ENCODE measurements around the gene PFN3.

Gene PFN3

GRCh38 chr5:177437623-177438022 is 37.2 kb upstream of the PFN3 start:
- DNase-seq (ENCODE audit: low read depth): no peak

GRCh38 chr5:177435847-177436536 is 35.5 kb upstream of the PFN3 start:
- no peak for DNase-seq (ENCODE audit: low read depth)

GRCh38 chr5:177434942-177435738 is 34.7 kb upstream of the PFN3 start:
- DNase-seq (ENCODE audit: low read depth): no peak

GRCh38 chr5:177434437-177434836 is 34.0 kb upstream of the PFN3 start:
- no peak for DNase-seq (ENCODE audit: low read depth)

- no peak for DNase-seq (ENCODE audit: low read depth)
These were observed 33.3 kb upstream of the PFN3 start for GRCh38 chr5:177433658-177434217.

GRCh38 chr5:177432839-177433657 is 32.6 kb upstream of the PFN3 start:
- DNase-seq (ENCODE audit: low read depth): no peak

- no peak for DNase-seq (ENCODE audit: low read depth)
These were observed 31.8 kb upstream of the PFN3 start for GRCh38 chr5:177432143-177432838.

GRCh38 chr5:177431317-177432142 is 31.1 kb upstream of the PFN3 start:
- no peak for DNase-seq (ENCODE audit: low read depth)

GRCh38 chr5:177430972-177431316 is 30.5 kb upstream of the PFN3 start:
- DNase-seq (ENCODE audit: low read depth): no peak

GRCh38 chr5:177430140-177430951 is 29.9 kb upstream of the PFN3 start:
- DNase-seq (ENCODE audit: low read depth): no peak

GRCh38 chr5:177429248-177430040 is 29.0 kb upstream of the PFN3 start:
- DNase-seq (ENCODE audit: low read depth): no peak

- DNase-seq (ENCODE audit: low read depth): no peak
These were observed 28.2 kb upstream of the PFN3 start for GRCh38 chr5:177428574-177429217.

GRCh38 chr5:177427919-177428573 is 27.6 kb upstream of the PFN3 start:
- DNase-seq (ENCODE audit: low read depth): no peak

GRCh38 chr5:177427211-177427822 is 26.9 kb upstream of the PFN3 start:
- no peak for DNase-seq (ENCODE audit: low read depth)

- no peak for DNase-seq (ENCODE audit: low read depth)
These were observed 26.2 kb upstream of the PFN3 start, which contains the start of gene GRK6 for GRCh38 chr5:177426566-177427210. TSS of gene GRK6 (plus strand) at chr5:177426676. CDS start at chr5:177426846, 170 bp downstream.

GRCh38 chr5:177425801-177426565 is 25.5 kb upstream of the PFN3 start:
- DNase-seq (ENCODE audit: low read depth): peak; percentile 100
